T-cell (primary cell): Measurements from ENCODE around the gene ZFP3. TPM values are rescaled to one million over a fixed set of nuclear protein-coding genes. Genes with fewer than 3 reads are reported as not detected.
"Not testable (repeated sequence)": the region's sequence is repeated elsewhere in the genome, so short reads cannot be mapped to it uniquely, and the experiment has no call there.

Source experiments
- ATAC-seq, 4 experiments: fragments of 200-7000 bp in 3 of 4; fragments of 150-1000 bp in 1 of 4; cut with Tn5 transposase; replicated peaks in 1 of 4; 1 replicate in 3 of 4; 2 replicates in 1 of 4; pipeline ENCODE4 v1.10.0; 2021; ENCODE audit warnings: moderate library complexity in 3 of 4, mild to moderate bottlenecking in 2 of 4, moderate number of reproducible peaks in 1 of 4
- CTCF ChIA-PET, 2 donors: fragments of 300-600 bp; sonication (Branson Sonifier 250); formaldehyde crosslinking; loops; one replicate each; lab custom pipeline; 2022; ENCODE audit warnings: antibody characterized with exemption in 2 of 2; lab: Charles Lee
- POLR2A ChIA-PET, 2 donors: fragments of 300-600 bp; sonication (Branson Sonifier 250); formaldehyde crosslinking; loops; one replicate each; lab custom pipeline; 2022; ENCODE audit warnings: antibody characterized with exemption in 2 of 2; lab: Charles Lee
- DNase-seq, 35 experiments: peaks; one replicate each; pipeline versions ENCODE4 v3.0.0 to v3.0.0-alpha.2; 2013 to 2023
- H3K27ac ChIP-seq: one replicate; pipeline ENCODE4 v1.5.1; 2013; ENCODE audit warnings: low read length
- H3K27me3 ChIP-seq, 2 experiments: replicated peaks in 1 of 2; 1 replicate in 1 of 2; 2 replicates in 1 of 2; pipeline versions ENCODE4 v1.6.1 to v1.7.0; 2013; ENCODE audit warnings: low read length in 1 of 2, mixed read lengths in 1 of 2; ENCODE audit not compliant: control insufficient read depth in 2 of 2, insufficient read depth in 2 of 2; ENCODE audit errors: extremely low read depth in 1 of 2
- H3K36me3 ChIP-seq, 2 donors: 1 replicate in 1 of 2; 2 replicates in 1 of 2; pipeline versions ENCODE4 v1.6.1 to v1.7.0; 2013; ENCODE audit warnings: low read length in 1 of 2; ENCODE audit not compliant: control insufficient read depth in 2 of 2, insufficient read depth in 1 of 2; ENCODE audit errors: extremely low read depth in 1 of 2
- H3K4me1 ChIP-seq, 2 experiments: 1 replicate in 1 of 2; 2 replicates in 1 of 2; pipeline versions ENCODE4 v1.6.1 to v1.7.0; 2013; ENCODE audit warnings: low read length in 2 of 2, mixed read lengths in 1 of 2; ENCODE audit not compliant: insufficient read depth in 2 of 2, control insufficient read depth in 1 of 2; ENCODE audit errors: extremely low read depth in 1 of 2
- H3K4me3 ChIP-seq, 2 donors: 1 replicate in 1 of 2; 2 replicates in 1 of 2; pipeline versions ENCODE4 v1.5.1 to v1.7.0; 2013; ENCODE audit warnings: mild to moderate bottlenecking in 2 of 2, low read length in 1 of 2, moderate library complexity in 1 of 2; ENCODE audit not compliant: control insufficient read depth in 1 of 2; ENCODE audit errors: extremely low read depth in 1 of 2
- H3K9me3 ChIP-seq: 2 replicates; pipeline ENCODE4 v1.7.0; 2013
- H3K27ac Mint-ChIP-seq, 2 donors: one replicate each; pipeline ENCODE4 v1.8.0; 2020 to 2021; ENCODE audit warnings: mild to moderate bottlenecking in 2 of 2, mixed read lengths in 2 of 2
- H3K27me3 Mint-ChIP-seq, 2 donors: one replicate each; pipeline ENCODE4 v1.8.0; 2021 to 2022; ENCODE audit warnings: mixed read lengths in 2 of 2
- H3K36me3 Mint-ChIP-seq: one replicate; pipeline ENCODE4 v1.8.0; 2021; ENCODE audit warnings: mixed read lengths
- H3K4me1 Mint-ChIP-seq, 3 donors: one replicate each; pipeline ENCODE4 v1.8.0; 2020 to 2022; ENCODE audit warnings: mixed read lengths in 3 of 3, mild to moderate bottlenecking in 1 of 3
- H3K4me3 Mint-ChIP-seq, 3 donors: one replicate each; pipeline ENCODE4 v1.8.0; 2020 to 2022; ENCODE audit warnings: mild to moderate bottlenecking in 3 of 3, mixed read lengths in 3 of 3, moderate library complexity in 3 of 3
- H3K9me3 Mint-ChIP-seq, 3 donors: one replicate each; pipeline ENCODE4 v1.8.0; 2020 to 2022; ENCODE audit warnings: mixed read lengths in 3 of 3
- WGBS: methylation state at CpG from one replicate; pipeline ENCODE4 v1.1.5; 2013; ENCODE audit warnings: missing lambda C conversion rate; ENCODE audit not compliant: insufficient coverage; 5-methylcytosine and 5-hydroxymethylcytosine counted together
- total RNA-seq, 35 experiments: library from RNA in 6 of 35; stranded (reverse) in 6 of 35; fragments of 120-200 nt in 1 of 35; gene quantifications; one replicate each; pipeline versions ENCODE4 v1.2.1 to v1.2.4 and lab custom pipeline; 2013 to 2026

The ZFP3 gene
- total RNA-seq, 5 donors from 2014 or later (not counting 1 experiment from before 2014, with no cell fraction given): 3.3 to 10.4 (median 8.5) TPM

DNA sequence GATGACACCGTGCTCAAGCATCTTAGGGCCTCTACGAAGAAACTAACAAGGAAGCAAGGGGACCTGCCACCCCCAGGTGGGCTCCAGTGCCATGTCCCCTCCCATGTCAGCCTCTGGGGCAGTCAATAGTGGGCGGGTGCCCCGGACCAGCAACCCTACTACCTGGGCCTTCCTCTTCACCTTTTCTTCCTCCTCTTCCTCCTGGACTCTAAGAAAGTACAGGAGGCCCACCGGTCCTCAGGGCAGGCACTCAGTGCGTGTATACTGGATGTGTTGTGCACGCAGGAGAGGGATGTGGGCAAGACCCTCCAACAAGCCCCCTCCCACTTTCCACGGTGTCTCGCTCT, 59.9 kb downstream of the ZFP3 start:
- POLR2A ChIA-PET, H3K27ac Mint-ChIP-seq, H3K9me3 Mint-ChIP-seq, H3K9me3 ChIP-seq, DNase-seq, H3K27ac ChIP-seq, H3K27me3 Mint-ChIP-seq, H3K27me3 ChIP-seq, H3K36me3 ChIP-seq, H3K4me3 ChIP-seq, H3K36me3 Mint-ChIP-seq, H3K4me1 Mint-ChIP-seq, CTCF ChIA-PET, ATAC-seq, H3K4me1 ChIP-seq, H3K4me3 Mint-ChIP-seq: not testable (repeated sequence)
- WGBS: 100% methylated on average over 2 of the region's 9 CpGs

DNA sequence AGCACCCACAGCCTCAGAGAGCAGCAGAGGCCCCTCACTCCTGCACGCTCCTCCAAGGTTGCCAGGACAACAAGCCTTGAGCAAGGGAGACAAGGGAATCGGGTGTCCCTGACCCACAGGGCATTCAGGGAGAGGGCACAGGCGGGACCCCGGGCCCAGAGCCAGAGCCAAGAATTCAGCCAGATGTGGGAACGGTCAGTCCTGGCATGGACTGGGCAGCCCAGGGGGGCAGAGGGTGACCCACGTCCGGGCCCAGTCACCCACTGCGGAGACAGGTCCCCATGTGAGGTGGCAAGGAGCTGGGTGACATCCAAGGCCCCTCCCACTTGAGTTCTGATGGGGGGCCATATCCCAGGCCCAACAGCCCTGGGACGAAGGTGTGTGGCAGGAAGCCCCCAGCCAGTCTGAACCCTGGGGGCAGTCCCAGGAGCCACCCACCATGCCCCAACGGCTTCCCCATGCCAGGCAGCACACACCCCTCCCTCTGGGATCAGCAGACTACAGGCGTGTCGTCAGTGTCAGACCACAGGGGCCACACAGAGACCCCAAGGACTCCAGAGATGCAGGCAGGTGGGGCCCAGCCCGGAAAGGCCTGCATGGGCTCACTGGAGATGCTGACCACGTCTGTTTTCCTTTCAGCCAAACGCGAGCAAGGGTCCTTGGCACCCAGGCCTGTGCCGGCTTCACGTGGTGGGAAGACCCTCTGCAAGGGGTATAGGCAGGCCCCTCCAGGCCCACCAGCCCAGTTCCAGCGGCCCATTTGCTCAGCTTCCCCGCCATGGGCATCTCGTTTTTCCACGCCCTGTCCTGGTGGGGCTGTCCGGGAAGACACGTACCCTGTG, 60.6 kb downstream of the ZFP3 start:
- Mint-ChIP-seq H3K36me3 (no peaks in the 10 kb centered on the region), H3K4me1 (no peaks in the 10 kb centered on the region), H3K4me3 (no peak overlapping the region), H3K27me3 (no peaks in the 10 kb centered on the region), H3K9me3 (no peaks in the 10 kb centered on the region), H3K27ac (no peak overlapping the region)
- no peak for DNase-seq
- Histone ChIP-seq H3K27ac (no peak overlapping the region), H3K4me1 (no peaks in the 10 kb centered on the region), H3K36me3 (no peaks in the 10 kb centered on the region), H3K4me3 (no peak overlapping the region), H3K27me3 (peaks cover 0 to 5% of the 10 kb centered on the region in 2 experiments), H3K9me3 (no peaks in the 10 kb centered on the region)
- 85% methylated on average over 22 of the region's 24 CpGs for WGBS
- ChIA-PET POLR2A (interaction anchor here in 1 of 2 donors (0.6 kb wide), 1 partner anchor 438 kb away, joined by 4 read pairs; no protein-coding TSS in a partner anchor), CTCF (no interaction called here)
- no peak for ATAC-seq

DNA sequence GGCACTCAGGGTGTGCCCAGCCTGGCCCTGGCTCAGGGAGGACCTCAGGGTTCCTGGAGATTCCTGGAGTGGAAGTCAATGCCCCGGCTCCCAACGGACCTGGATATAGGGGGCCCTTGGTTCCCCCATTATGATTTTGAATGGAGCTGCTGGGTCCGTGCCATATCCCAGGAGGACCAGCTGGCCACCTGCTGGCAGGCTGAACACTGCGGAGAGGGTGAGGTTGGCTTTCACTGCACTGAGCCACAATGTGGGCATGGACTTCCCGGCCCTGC, 61.1 kb downstream of the ZFP3 start:
- Mint-ChIP-seq H3K36me3 (no peaks in the 10 kb centered on the region), H3K4me3 (no peak overlapping the region), H3K4me1 (no peaks in the 10 kb centered on the region), H3K27me3 (no peaks in the 10 kb centered on the region), H3K9me3 (no peaks in the 10 kb centered on the region), H3K27ac (no peak overlapping the region)
- Histone ChIP-seq H3K9me3 (no peaks in the 10 kb centered on the region), H3K27me3 (peaks cover 0 to 5% of the 10 kb centered on the region in 2 experiments), H3K4me1 (no peaks in the 10 kb centered on the region), H3K4me3 (no peak overlapping the region), H3K36me3 (no peaks in the 10 kb centered on the region), H3K27ac (no peak overlapping the region)
- POLR2A ChIA-PET: no interaction called here
- CTCF ChIA-PET: no interaction called here
- DNase-seq (no peak), ATAC-seq (no peak)
- WGBS: 100% methylated on average over 5 of the region's 5 CpGs

DNA sequence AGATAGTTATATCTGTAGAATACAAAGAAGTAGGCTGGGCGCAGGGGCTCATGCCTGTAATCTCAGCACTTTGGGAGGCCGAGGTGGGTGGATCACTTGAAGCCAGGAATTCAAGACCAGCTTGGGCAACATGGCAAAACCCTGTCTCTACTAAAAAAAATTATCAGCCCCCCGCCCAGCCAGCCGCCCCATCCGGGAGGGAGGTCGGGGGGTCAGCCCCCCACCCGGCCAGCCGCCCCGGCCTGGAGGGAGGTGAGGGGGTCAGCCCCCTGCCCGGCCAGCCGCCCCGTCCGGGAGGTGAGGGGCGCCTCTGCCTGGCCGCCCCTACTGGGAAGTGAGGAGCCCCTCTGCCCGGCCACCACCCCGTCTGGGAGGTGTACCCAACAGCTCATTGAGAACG, 64.6 kb downstream of the ZFP3 start:
- H3K36me3 ChIP-seq, H3K4me3 ChIP-seq, H3K27ac ChIP-seq, ATAC-seq, H3K4me3 Mint-ChIP-seq, CTCF ChIA-PET, H3K4me1 ChIP-seq, H3K9me3 Mint-ChIP-seq, DNase-seq, H3K27me3 ChIP-seq, H3K36me3 Mint-ChIP-seq, H3K27ac Mint-ChIP-seq, H3K4me1 Mint-ChIP-seq, POLR2A ChIA-PET, H3K9me3 ChIP-seq: not testable (repeated sequence)
- H3K27me3 Mint-ChIP-seq: peaks cover 6 to 11% of the 10 kb centered on the region in 2 donors
- WGBS: 80% methylated on average over 1 of the region's 18 CpGs

Other genes starting within 250 kb of the ZFP3 start
- 100 to 1,000 TPM; 156 to 189 (median 164) TPM for gene MINK1, start 245.1 kb upstream of the ZFP3 start, total RNA-seq
- gene C17orf107, start 178.9 kb upstream of the ZFP3 start, total RNA-seq: 10 to 100 TPM in 2 of 5 donors, 1 to 10 TPM in 3; 3.1 to 41.1 (median 4.1) TPM
- gene CHRNE, start 175.4 kb upstream of the ZFP3 start, total RNA-seq: 1 to 10 TPM in 3 of 5 donors, under 1 TPM in 2; 0.73 to 3.5 (median 1.3) TPM
- gene GP1BA, start 146.2 kb upstream of the ZFP3 start, total RNA-seq: under 1 TPM in 1 of 5 donors, not detected in 4; 0.40 TPM
- gene SLC25A11, start 138.4 kb upstream of the ZFP3 start, total RNA-seq: 10 to 100 TPM; 30.9 to 51.6 (median 47.0) TPM
- gene RNF167, start 138.2 kb upstream of the ZFP3 start, total RNA-seq: 100 to 1,000 TPM; 109 to 158 (median 135) TPM
- gene PFN1, start 129.9 kb upstream of the ZFP3 start, total RNA-seq: 100 to 1,000 TPM; 654 to 853 (median 744) TPM
- 10 to 100 TPM; 31.0 to 38.4 (median 36.3) TPM for gene ENO3, start 127.3 kb upstream of the ZFP3 start, total RNA-seq
- 10 to 100 TPM; 36.4 to 65.6 (median 55.8) TPM for gene SPAG7, start 110.7 kb upstream of the ZFP3 start, total RNA-seq
- 10 to 100 TPM; 59.8 to 82.8 (median 72.0) TPM for gene CAMTA2, start 90.8 kb upstream of the ZFP3 start, total RNA-seq
- under 1 TPM in 2 of 5 donors, not detected in 3; 0.38 to 0.43 TPM for gene INCA1, start 80.9 kb upstream of the ZFP3 start, total RNA-seq
- gene KIF1C, start 80.5 kb upstream of the ZFP3 start, total RNA-seq: 10 to 100 TPM; 15.3 to 37.9 (median 28.5) TPM
- gene SLC52A1, start 43.0 kb upstream of the ZFP3 start, total RNA-seq: under 1 TPM in 3 of 5 donors, not detected in 2; 0.14 to 0.62 (median 0.25) TPM
- gene ZNF232, start 33.4 kb downstream of the ZFP3 start, total RNA-seq: 10 to 100 TPM in 3 of 5 donors, 1 to 10 TPM in 2; 7.3 to 20.9 (median 14.2) TPM
- 1 to 10 TPM in 1 of 5 donors, under 1 TPM in 4; 0.03 to 1.1 (median 0.09) TPM for gene USP6, start 37.6 kb downstream of the ZFP3 start, total RNA-seq
- gene ZNF594, start 113.4 kb downstream of the ZFP3 start, total RNA-seq: 10 to 100 TPM in 3 of 5 donors, 1 to 10 TPM in 2; 5.5 to 23.4 (median 20.9) TPM
- gene SCIMP, start 156.4 kb downstream of the ZFP3 start, total RNA-seq: 1 to 10 TPM in 3 of 5 donors, under 1 TPM in 2; 0.61 to 1.8 (median 1.2) TPM
- 10 to 100 TPM; 39.1 to 48.1 (median 47.7) TPM for gene RABEP1, start 203.8 kb downstream of the ZFP3 start, total RNA-seq